Neural progenitor cell (in vitro differentiated cells): ENCODE results near the gene MTMR11.

Experiments
- EZH2 ChIP-seq: fragments of 200-600 bp; sonication (generic); IDR thresholded peaks from 2 replicates; pipeline ENCODE4 v1.6.1; 2017; ENCODE audit warnings: antibody characterized with exemption, mild to moderate bottlenecking, moderate library complexity
- TF ChIP-seq, protein P1 (sequence below): fragments of 200-600 bp; sonication (generic); IDR thresholded peaks from 2 replicates; pipeline ENCODE4 v1.5.1; 2017; ENCODE audit warnings: antibody characterized with exemption, mild to moderate bottlenecking

GRCh38 chr1:149962736-149963135 is 26.1 kb upstream of the MTMR11 start:
- TF ChIP-seq EZH2: no peak
- TF ChIP-seq, protein P1, sequence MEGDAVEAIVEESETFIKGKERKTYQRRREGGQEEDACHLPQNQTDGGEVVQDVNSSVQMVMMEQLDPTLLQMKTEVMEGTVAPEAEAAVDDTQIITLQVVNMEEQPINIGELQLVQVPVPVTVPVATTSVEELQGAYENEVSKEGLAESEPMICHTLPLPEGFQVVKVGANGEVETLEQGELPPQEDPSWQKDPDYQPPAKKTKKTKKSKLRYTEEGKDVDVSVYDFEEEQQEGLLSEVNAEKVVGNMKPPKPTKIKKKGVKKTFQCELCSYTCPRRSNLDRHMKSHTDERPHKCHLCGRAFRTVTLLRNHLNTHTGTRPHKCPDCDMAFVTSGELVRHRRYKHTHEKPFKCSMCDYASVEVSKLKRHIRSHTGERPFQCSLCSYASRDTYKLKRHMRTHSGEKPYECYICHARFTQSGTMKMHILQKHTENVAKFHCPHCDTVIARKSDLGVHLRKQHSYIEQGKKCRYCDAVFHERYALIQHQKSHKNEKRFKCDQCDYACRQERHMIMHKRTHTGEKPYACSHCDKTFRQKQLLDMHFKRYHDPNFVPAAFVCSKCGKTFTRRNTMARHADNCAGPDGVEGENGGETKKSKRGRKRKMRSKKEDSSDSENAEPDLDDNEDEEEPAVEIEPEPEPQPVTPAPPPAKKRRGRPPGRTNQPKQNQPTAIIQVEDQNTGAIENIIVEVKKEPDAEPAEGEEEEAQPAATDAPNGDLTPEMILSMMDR: no peak
